CD4-positive, CD25-positive, alpha-beta regulatory T cell (primary cell): ENCODE data around the gene CYP2F1. TPM values are rescaled to one million over a fixed set of nuclear protein-coding genes. Genes with fewer than 3 reads are reported as not detected.
"Not testable (repeated sequence)": the region's sequence is repeated elsewhere in the genome, so short reads cannot be mapped to it uniquely, and the experiment has no call there.

Source experiments
- ATAC-seq, 2 donors: fragments of 150-1000 bp; cut with Tn5 transposase; one replicate each; pipeline ENCODE4 v1.10.0; 2021; ENCODE audit warnings: low read depth in 2 of 2, moderate number of reproducible peaks in 2 of 2, moderate library complexity in 1 of 2
- DNase-seq, 3 donors: peaks; one replicate each; pipeline versions ENCODE4 v3.0.0 to v3.0.0-alpha.2; 2012 to 2022; ENCODE audit warnings: mixed read lengths in 1 of 3
- H3K27ac ChIP-seq: one replicate; pipeline ENCODE4 v1.7.0; 2013; ENCODE audit warnings: mild to moderate bottlenecking, low read length; ENCODE audit not compliant: insufficient read depth, poor library complexity, severe bottlenecking
- H3K27me3 ChIP-seq: one replicate; pipeline ENCODE4 v1.7.0; 2013; ENCODE audit warnings: low read length; ENCODE audit not compliant: control insufficient read depth, insufficient read depth
- H3K36me3 ChIP-seq: one replicate; pipeline ENCODE4 v1.7.0; 2013; ENCODE audit warnings: mild to moderate bottlenecking, low read length, moderate library complexity; ENCODE audit not compliant: control insufficient read depth, insufficient read depth
- H3K4me1 ChIP-seq: 2 replicates; pipeline ENCODE4 v1.7.0; 2013; ENCODE audit warnings: mild to moderate bottlenecking, low read length; ENCODE audit not compliant: insufficient read depth, control insufficient read depth, poor library complexity, severe bottlenecking
- H3K4me3 ChIP-seq: one replicate; pipeline ENCODE4 v1.7.0; 2013; ENCODE audit warnings: low read depth, mild to moderate bottlenecking, low read length, moderate library complexity
- H3K9me3 ChIP-seq, 2 experiments: 1 replicate in 1 of 2; 2 replicates in 1 of 2; pipeline ENCODE4 v1.7.0; 2013; ENCODE audit warnings: low read length in 2 of 2, mild to moderate bottlenecking in 1 of 2, moderate library complexity in 1 of 2; ENCODE audit not compliant: control insufficient read depth in 2 of 2
- H3K27ac Mint-ChIP-seq, 3 donors: one replicate each; pipeline ENCODE4 v1.8.0; 2020 to 2022; ENCODE audit warnings: mild to moderate bottlenecking in 3 of 3, mixed read lengths in 3 of 3, moderate library complexity in 2 of 3
- H3K27me3 Mint-ChIP-seq: one replicate; pipeline ENCODE4 v1.8.0; 2022; ENCODE audit warnings: mild to moderate bottlenecking, mixed read lengths
- H3K36me3 Mint-ChIP-seq: one replicate; pipeline ENCODE4 v1.8.0; 2020; ENCODE audit warnings: mixed read lengths
- H3K4me1 Mint-ChIP-seq, 4 donors: one replicate each; pipeline ENCODE4 v1.8.0; 2020 to 2022; ENCODE audit warnings: mixed read lengths in 4 of 4, mild to moderate bottlenecking in 1 of 4
- H3K4me3 Mint-ChIP-seq, 4 donors: one replicate each; pipeline ENCODE4 v1.8.0; 2020 to 2022; ENCODE audit warnings: mild to moderate bottlenecking in 4 of 4, mixed read lengths in 4 of 4, moderate library complexity in 3 of 4
- H3K9me3 Mint-ChIP-seq, 7 donors: one replicate each; pipeline ENCODE4 v1.8.0; 2020 to 2022; ENCODE audit warnings: mixed read lengths in 7 of 7, mild to moderate bottlenecking in 3 of 7, moderate library complexity in 2 of 7
- polyA plus RNA-seq, 4 donors: library from polyadenylated mRNA; unstranded; fragments of 300-500 nt; fragmentation: Illumina TruSeq; gene quantifications; one replicate each; pipeline ENCODE4 v1.2.3, GENCODE V29; 2021
- total RNA-seq: library from RNA; stranded (reverse); gene quantifications from one replicate; pipeline ENCODE4 v1.2.3, GENCODE V29; 2022

CYP2F1 gene
- total and polyA plus RNA-seq, 5 donors from 2014 or later: 0.25 TPM; not detected in 4

DNA sequence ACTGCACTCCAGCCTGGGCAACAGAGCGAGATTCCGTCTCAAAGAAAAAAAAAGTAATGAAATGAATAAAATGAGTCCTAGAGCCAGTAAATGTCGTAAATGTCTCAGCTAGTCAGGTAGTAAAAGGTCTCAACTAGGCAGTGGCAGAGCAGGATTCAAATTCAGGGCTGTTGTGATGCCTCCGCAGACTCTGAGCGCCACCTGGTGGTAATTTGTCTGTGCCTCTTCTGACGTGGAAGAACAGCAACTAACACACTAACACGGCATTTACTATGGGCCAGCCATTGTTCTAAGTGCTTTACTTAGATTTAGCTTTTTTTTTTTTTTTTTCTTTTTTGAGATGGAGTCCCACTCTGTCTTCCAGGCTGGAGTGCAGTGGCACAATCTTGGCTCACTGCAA is 30.2 kb downstream of the CYP2F1 start:
- Mint-ChIP-seq H3K9me3 (no peaks in the 10 kb centered on the region), H3K27ac (peak overlapping the region in 1 of 3 donors; percentile 54), H3K36me3 (no peaks in the 10 kb centered on the region), H3K27me3 (peaks cover 22% of the 10 kb centered on the region), H3K4me1 (peaks cover 0 to 3% (median 0%) of the 10 kb centered on the region in 4 donors), H3K4me3 (no peak overlapping the region)
- H3K27me3 ChIP-seq: no peaks in the 10 kb centered on the region
- DNase-seq: peak; percentile 76 to 88 (median 84)
- no peak overlapping the region for H3K27ac ChIP-seq
- no peaks in the 10 kb centered on the region for H3K36me3 ChIP-seq
- H3K4me3 ChIP-seq: no peak overlapping the region
- H3K9me3 ChIP-seq: no peaks in the 10 kb centered on the region
- no peaks in the 10 kb centered on the region for H3K4me1 ChIP-seq
- ATAC-seq: peak; percentile 69 to 89

DNA sequence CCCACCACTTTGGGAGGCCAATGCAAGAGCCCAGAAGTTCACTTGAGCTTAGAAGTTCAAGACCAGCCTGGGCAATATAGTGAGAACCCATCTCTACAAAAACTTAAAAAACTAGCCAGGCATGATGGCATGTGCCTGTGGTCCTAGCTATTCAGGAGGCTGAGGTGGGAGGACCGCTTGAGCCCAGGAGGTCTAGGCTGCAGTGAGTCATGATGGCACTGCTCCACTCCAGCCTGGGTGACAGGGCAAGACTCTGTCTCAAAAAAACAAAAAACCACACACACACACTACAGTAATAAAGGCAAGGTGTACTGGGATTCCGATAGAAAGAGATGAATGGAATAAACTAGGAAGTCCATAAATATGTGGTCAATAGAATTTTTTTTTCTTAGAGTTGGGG is 35.6 kb downstream of the CYP2F1 start:
- H3K27ac Mint-ChIP-seq: no peak overlapping the region

DNA sequence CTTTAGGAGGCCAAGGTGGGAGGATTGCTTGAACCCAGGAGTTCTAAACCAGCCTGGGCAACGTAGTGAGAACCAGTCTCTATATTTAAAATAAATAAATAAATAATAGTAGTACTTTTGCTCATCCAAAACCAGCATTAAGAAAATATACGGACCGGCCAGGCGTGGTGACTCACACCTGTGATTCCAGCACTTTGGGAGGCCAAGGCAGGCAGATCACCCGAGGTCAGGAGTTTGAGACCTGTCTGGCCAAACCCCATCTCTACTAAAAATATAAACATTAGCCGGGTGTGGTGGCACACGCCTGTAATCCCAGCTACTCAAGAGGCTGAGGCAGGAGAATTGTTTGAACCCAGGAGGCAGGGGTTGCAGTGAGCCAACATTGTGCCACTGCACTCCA is 36.8 kb downstream of the CYP2F1 start:
- peaks cover 17% of the 10 kb centered on the region for H3K27me3 Mint-ChIP-seq
- not testable (repeated sequence) for H3K4me1 ChIP-seq, H3K9me3 ChIP-seq, H3K27me3 ChIP-seq, H3K27ac ChIP-seq, H3K4me1 Mint-ChIP-seq, H3K36me3 ChIP-seq, ATAC-seq, H3K4me3 Mint-ChIP-seq, DNase-seq, H3K9me3 Mint-ChIP-seq, H3K4me3 ChIP-seq, H3K36me3 Mint-ChIP-seq, H3K27ac Mint-ChIP-seq

More for the DNA sequence above, 35.6 kb downstream of the CYP2F1 start:
- H3K4me3 Mint-ChIP-seq: no peak overlapping the region
- H3K4me1 Mint-ChIP-seq: no peaks in the 10 kb centered on the region
- Histone ChIP-seq H3K9me3 (no peaks in the 10 kb centered on the region), H3K4me1 (no peaks in the 10 kb centered on the region), H3K27ac (no peak overlapping the region), H3K36me3 (no peaks in the 10 kb centered on the region), H3K27me3 (no peaks in the 10 kb centered on the region), H3K4me3 (no peak overlapping the region)
- DNase-seq: no peak
- ATAC-seq: no peak
- H3K9me3 Mint-ChIP-seq: peaks cover 0 to 4% (median 0%) of the 10 kb centered on the region in 7 donors
- H3K27me3 Mint-ChIP-seq: peaks cover 14% of the 10 kb centered on the region
- H3K36me3 Mint-ChIP-seq: no peaks in the 10 kb centered on the region

GRCh38 chr19:41154060-41154459 is 39.8 kb downstream of the CYP2F1 start:
- Histone ChIP-seq H3K4me3 (no peak overlapping the region), H3K4me1 (no peaks in the 10 kb centered on the region), H3K27me3 (no peaks in the 10 kb centered on the region), H3K36me3 (no peaks in the 10 kb centered on the region), H3K9me3 (no peaks in the 10 kb centered on the region), H3K27ac (no peak overlapping the region)
- Mint-ChIP-seq H3K27me3 (peaks cover 9% of the 10 kb centered on the region), H3K4me3 (no peak overlapping the region), H3K27ac (no peak overlapping the region), H3K9me3 (peaks cover 0 to 4% (median 0%) of the 10 kb centered on the region in 7 donors), H3K4me1 (no peaks in the 10 kb centered on the region), H3K36me3 (no peaks in the 10 kb centered on the region)
- no peak for DNase-seq
- no peak for ATAC-seq

GRCh38 chr19:41156207-41156606 is 42.0 kb downstream of the CYP2F1 start:
- no peaks in the 10 kb centered on the region for H3K4me1 ChIP-seq
- H3K27me3 Mint-ChIP-seq: peaks cover 9% of the 10 kb centered on the region
- no peak overlapping the region for H3K4me3 Mint-ChIP-seq
- no peaks in the 10 kb centered on the region for H3K36me3 Mint-ChIP-seq
- H3K9me3 ChIP-seq: no peaks in the 10 kb centered on the region
- DNase-seq (no peak), ATAC-seq (no peak)
- H3K27me3 ChIP-seq: no peaks in the 10 kb centered on the region
- H3K27ac Mint-ChIP-seq: no peak overlapping the region
- no peak overlapping the region for H3K27ac ChIP-seq
- no peak overlapping the region for H3K4me3 ChIP-seq
- H3K36me3 ChIP-seq: no peaks in the 10 kb centered on the region
- H3K9me3 Mint-ChIP-seq: peaks cover 0 to 4% (median 0%) of the 10 kb centered on the region in 7 donors
- no peaks in the 10 kb centered on the region for H3K4me1 Mint-ChIP-seq

DNA sequence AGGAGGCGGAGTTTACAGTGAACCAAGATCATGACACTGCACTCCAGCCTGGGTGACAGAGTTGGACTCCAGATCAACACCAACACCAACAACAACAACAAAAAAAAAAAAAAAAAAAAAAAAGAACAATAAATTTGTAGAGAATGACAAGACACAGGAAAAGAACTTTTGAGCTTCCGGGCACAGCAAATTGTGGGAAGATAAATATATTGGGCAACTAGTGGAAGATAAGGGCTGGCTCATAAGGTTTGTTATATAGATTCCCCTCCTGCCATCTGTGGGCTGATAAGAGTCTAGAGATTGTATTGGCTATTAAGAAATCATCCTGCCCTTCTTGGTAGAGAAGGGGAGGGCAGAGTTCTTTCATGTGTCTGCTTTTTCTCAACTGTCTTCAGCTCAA is 45.6 kb downstream of the CYP2F1 start:
- no peaks in the 10 kb centered on the region for H3K36me3 ChIP-seq
- no peaks in the 10 kb centered on the region for H3K9me3 Mint-ChIP-seq
- H3K4me1 Mint-ChIP-seq: no peaks in the 10 kb centered on the region
- H3K27ac ChIP-seq: no peak overlapping the region
- H3K27ac Mint-ChIP-seq: peak overlapping the region in 1 of 3 donors; percentile 14
- H3K27me3 ChIP-seq: no peaks in the 10 kb centered on the region
- DNase-seq (no peak), ATAC-seq (no peak)
- H3K4me1 ChIP-seq: no peaks in the 10 kb centered on the region
- no peak overlapping the region for H3K4me3 ChIP-seq
- no peaks in the 10 kb centered on the region for H3K9me3 ChIP-seq
- peaks cover 9% of the 10 kb centered on the region for H3K27me3 Mint-ChIP-seq
- H3K4me3 Mint-ChIP-seq: no peak overlapping the region
- no peaks in the 10 kb centered on the region for H3K36me3 Mint-ChIP-seq

GRCh38 chr19:41161903-41162302 is 47.7 kb downstream of the CYP2F1 start:
- H3K36me3 Mint-ChIP-seq: no peaks in the 10 kb centered on the region
- H3K27ac Mint-ChIP-seq: no peak overlapping the region
- no peaks in the 10 kb centered on the region for H3K4me1 Mint-ChIP-seq
- no peak overlapping the region for H3K4me3 ChIP-seq
- no peak overlapping the region for H3K27ac ChIP-seq
- no peak for DNase-seq
- no peaks in the 10 kb centered on the region for H3K36me3 ChIP-seq
- ATAC-seq: no peak
- no peak overlapping the region for H3K4me3 Mint-ChIP-seq
- H3K4me1 ChIP-seq: no peaks in the 10 kb centered on the region
- H3K9me3 Mint-ChIP-seq: no peaks in the 10 kb centered on the region
- H3K9me3 ChIP-seq: no peaks in the 10 kb centered on the region
- H3K27me3 Mint-ChIP-seq: no peaks in the 10 kb centered on the region
- H3K27me3 ChIP-seq: no peaks in the 10 kb centered on the region

DNA sequence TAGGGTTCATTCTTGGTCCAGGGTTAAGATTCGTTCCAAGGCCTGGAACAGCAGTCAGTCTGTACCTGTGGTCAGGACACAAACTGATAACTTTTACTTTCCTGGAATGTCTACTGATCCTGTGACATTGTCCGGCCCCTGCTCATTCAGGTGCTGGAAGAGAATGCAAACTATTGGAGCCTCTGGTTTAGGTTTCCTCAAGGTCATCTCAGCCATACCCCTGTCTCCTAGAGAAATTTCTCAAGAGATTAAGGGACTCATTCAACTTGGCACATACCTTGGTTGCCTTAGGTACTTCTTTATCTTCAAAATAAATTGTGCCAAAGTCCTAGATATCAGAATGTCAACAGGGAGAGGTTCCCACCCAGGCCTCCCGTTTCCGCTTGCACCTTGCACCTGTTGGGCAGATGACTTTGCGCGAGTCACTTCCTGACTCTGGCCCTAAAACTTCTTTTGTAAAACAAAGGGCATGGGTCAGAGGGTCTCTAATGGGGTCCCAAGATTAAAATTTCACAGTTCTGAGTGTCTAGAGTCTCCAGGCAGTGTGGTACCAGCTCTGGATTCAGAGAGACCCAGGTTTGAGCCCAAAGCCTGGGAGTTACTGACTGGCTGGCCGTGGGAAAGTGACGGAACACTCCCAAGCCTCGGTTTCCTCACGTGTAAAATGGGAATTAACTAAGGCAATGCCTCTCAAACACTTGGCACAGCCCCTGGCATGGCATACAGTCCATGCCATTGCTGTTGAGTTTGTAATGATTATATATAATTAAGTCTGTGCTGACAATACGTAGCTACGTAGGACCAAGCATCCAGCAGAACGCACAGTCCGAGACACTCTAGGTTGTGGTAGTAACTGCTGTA is 52.9 kb downstream of the CYP2F1 start:
- ATAC-seq (no peak), DNase-seq (no peak)
- peaks cover 0 to 2% (median 0%) of the 10 kb centered on the region in 7 donors for H3K9me3 Mint-ChIP-seq
- H3K4me1 Mint-ChIP-seq: no peaks in the 10 kb centered on the region
- no peak overlapping the region for H3K27ac Mint-ChIP-seq
- Histone ChIP-seq H3K4me3 (no peak overlapping the region), H3K27me3 (no peaks in the 10 kb centered on the region), H3K27ac (no peak overlapping the region), H3K4me1 (no peaks in the 10 kb centered on the region), H3K9me3 (no peaks in the 10 kb centered on the region), H3K36me3 (no peaks in the 10 kb centered on the region)
- H3K4me3 Mint-ChIP-seq: no peak overlapping the region
- peaks cover 4% of the 10 kb centered on the region for H3K27me3 Mint-ChIP-seq
- H3K36me3 Mint-ChIP-seq: no peaks in the 10 kb centered on the region
